HG03439 (cell line): ENCODE results near the gene ADAMTS7.
"Not testable (repeated sequence)": the region's sequence is repeated elsewhere in the genome, so short reads cannot be mapped to it uniquely, and the experiment has no call there.

Source experiments
- ATAC-seq: cut with Tn5 transposase; IDR thresholded peaks from one replicate; pipeline ENCODE4 v1.9.1; 2021; ENCODE audit warnings: mild to moderate bottlenecking, moderate library complexity; ENCODE audit not compliant: unreplicated experiment

Gene ADAMTS7

DNA sequence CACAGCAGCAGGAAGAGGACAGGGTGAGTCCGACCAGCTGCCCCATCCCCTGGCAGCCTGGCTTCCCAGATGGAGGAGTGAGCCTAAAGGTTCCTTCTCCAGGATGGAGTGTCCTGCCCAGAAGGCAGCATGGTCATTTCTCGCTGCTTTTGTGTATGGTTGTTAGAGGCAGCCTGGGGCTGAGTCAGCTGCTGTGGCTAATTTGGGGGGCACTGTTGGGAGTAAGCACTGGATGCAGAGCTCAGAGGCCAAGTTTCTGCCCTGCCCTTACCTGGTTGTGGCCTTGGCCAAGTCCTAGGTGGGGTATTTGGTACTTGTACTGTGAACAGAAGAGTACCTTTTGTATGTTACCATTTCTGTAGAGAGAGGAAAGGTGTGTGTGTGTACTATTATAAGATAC, 78.6 kb downstream of the ADAMTS7 start:
- ATAC-seq = no peak

DNA sequence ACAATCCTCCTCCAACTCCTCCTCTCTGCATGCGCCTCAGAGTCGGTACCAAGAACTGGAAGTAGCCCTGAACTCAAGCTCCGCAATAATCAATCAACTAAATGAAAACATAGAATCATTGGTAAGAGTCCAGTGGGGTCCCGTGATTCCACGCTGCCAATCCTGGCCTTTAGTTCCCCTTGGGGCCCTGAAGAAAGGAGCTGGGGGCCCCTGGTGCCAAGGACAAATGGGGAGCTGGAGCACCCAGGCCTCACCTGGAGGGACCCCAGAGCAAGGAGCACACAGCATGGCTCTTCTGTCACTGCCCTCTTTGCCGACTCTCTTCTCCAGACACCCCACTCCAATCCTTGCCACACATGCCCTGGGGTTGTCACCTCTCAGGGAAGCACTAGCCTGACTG, 80.3 kb downstream of the ADAMTS7 start:
- ATAC-seq = no peak

DNA sequence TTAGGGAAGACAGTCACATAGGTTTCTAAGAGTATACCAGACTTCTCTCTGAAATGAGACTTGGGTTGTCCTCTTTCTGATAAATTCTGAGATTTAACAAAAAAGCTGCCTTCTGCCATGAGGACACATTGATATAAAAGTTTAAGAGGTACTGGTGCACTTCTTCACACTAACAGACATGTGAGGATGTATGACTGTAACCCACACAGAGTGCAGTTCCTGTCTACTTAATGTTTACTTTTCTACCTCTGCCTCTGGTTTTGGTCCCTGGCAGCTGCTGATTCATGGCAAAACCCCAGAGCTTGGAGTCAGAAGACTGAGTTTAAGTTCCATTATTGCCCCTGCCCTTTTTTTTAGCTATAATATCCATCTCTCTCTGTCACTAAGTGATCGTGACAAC, 82.8 kb downstream of the ADAMTS7 start:
- not testable (repeated sequence) for ATAC-seq

DNA sequence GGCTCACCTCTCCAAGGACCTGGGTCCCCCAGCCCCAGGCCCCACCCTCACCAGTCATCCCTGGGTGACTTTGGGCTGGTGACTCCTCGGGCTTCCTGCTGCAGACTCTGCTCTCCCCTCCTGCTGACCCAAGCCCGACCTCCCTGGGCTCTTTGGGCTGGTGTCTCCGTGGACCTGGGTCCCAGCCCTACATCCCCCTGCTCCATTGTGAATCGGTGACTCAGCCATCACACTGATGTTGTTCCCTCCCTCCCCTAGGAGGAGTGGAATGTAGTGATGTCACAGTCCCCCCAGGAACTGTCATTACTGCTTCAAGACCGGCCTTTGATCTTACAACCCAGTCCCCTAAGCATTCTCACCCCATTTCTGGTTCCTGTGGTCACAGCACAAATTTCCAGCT, 83.7 kb downstream of the ADAMTS7 start:
- ATAC-seq = no peak

DNA sequence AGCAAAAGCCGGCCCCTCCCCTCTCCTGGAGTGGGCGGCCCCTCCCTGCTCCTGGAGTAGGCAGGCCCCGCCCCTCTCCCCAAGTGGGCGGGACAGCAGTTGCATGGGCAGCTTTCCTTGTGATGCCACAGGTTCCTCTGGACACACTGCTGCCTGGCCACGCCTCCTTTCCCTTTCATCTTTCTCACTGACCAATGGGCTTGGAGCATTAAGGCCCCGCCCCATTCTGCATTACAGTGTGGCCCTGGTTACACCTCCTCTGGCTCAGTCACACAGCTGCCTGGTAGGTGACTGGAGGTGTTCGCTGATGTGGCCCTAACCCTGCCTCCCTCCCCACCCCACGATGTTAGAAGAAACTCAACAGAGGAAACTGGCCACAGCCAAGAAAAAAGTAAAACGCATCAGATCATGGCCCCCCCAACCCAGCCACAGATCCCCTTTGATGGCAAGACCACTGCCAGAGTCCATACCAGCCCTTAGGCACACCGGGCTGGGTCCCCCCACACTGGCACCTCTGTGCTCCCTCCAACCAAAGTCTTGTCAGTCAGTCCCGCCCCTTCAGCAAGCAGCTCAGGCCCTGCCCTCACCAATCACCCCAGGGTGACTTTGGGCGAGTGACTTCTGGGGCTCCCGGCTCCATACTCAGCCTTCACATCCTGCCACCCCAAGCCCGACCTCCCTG, 84.3 kb downstream of the ADAMTS7 start:
- ATAC-seq = no peak

DNA sequence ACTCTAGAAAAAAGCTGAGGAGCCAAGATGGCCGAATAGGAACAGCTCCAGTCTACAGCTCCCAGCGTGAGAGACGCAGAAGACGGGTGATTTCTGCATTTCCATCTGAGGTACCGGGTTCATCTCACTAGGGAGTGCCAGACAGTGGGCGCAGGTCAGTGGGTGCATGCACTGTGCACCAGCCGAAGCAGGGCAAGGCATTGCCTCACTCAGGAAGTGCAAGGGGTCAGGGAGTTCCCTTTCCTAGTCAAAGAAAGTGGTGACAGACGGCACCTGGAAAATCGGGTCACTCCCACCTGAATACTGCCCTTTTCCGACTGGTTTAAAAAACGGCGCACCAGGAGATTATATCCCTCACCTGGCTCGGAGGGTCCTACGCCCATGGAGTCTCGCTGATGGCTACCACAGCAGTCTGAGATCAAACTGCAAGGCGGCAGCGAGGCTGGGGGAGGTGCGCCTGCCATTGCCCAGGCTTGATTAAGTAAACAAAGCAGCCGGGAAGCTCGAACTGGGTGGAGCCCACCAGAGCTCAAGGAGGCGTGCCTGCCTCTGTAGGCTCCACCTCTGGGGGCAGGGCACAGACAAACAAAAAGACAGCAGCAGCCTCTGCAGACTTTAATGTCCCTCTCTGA, 91.3 kb downstream of the ADAMTS7 start:
- not testable (repeated sequence) for ATAC-seq

DNA sequence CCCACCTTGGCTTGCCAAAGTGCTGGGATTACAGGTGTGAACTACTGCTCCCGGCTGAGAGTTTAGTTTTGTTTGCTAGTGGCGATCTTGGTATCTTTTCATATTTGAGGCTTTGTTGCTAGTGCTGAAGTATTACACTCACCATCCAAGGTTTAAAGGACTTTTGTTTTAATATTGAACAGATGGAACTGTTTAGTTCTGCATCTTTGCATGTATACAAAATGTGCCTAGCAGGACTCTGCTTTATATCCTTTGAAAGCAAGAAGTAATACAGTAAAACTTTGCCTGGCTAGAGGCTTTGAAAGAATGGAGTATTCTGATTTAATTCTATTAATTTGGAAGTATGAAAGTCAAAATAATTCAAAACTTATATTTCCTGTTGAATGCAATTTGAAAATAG, 92.4 kb downstream of the ADAMTS7 start:
- no peak for ATAC-seq

DNA sequence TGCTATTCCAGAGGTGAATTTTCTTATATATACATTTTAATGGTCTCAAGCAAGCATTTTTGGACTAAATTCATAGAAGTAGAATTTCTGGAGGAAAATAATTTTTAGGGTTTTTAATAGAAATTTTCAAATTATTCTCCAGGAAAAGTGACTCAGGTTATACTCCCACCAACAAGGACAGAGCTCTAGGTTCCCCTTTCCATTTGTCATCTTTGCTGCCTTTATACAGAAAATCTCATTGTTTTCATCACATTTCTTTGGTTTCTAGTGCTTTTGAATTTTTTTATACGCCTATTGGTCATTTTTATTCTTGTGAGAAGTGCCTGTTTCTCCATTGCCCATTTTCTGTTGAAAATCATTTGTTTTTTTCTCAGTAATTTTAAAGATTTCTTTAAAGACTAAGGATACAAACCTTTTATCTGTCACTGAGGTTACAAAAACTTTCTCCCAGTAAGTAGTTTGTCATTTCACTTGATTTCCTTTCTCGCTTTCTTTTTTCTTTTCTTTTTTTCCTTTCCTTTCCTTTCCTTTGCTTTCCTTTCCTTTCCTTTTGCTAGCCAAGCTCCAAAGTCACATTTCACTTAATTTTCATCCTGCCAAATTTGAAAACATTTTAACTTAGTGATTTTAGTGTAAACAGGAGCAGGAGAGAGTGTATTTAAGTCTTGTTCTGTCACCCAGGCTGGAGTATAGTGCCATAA, 93.2 kb downstream of the ADAMTS7 start:
- no peak for ATAC-seq

DNA sequence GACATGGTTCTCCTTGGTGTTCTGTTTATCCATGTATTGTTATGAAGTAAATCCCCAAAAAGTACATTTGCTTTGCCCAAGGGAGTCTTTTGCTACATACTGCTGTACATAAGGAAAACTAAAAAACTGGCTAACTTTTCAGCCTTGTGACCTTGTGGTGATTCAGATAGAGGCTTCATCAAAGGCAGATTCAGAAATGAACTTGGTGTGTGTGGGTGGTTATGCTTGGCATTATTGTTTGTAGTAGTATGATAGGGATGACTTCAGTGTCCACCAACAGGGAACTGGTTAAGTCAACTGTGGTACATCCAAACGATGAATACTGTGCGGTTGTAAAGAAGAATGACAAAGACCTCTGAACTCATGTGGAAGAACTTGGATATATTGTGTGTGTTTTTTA, 94.6 kb downstream of the ADAMTS7 start:
- no peak for ATAC-seq

DNA sequence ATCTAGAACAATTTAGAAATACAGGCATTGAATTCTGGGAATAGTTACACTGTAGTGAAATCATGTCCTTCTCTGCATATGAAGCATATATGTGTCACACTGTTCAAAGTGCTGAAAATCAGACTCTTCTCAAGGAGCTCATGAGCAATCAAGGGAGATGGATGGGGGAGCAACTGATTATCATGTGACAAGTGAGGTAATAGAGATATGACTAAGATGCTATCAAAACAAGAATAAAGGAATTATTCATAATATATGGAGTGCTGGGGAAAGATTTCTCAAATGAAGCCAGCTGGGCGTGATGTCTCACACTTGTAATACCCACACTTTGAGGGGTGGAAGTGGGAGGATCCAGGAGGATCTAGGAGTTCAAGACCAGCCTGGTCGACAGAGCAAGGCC, 95.3 kb downstream of the ADAMTS7 start:
- no peak for ATAC-seq

DNA sequence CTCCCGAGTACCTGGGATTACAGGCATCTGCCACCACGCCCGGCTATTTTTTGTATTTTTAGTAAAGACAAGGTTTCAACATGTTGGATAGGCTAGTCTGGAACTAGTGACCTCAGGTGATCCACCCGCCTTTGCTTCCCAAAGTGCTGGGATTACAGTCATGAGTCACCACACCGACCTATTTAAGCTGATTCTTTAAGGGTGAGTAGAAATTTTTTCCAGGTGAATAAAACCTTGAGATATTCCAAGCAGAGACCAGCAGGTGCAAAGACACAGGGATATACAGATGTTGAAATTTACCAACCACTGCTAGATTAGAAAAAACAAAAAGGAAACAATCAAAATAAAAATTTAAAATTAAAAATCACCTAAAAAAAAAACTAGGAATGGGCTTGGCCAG, 95.8 kb downstream of the ADAMTS7 start:
- no peak for ATAC-seq

DNA sequence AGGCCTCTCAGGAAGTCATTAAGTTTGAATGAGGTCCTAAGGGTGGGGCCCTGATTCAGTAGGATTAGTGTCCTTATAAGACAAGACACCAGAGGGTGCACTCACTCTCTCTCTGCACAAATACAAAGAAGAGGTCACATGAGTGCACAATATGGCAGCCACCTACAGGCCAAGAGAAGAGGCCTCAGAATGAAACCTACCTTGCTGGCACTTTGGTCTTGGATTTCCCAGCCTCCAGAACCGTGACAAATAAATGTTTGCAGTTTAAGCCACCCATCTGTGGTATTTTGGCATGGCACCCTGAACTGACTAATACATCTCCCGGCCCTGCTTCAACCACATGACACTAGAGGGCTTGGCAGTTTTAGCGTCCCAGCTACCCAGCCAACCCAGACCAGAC, 96.4 kb downstream of the ADAMTS7 start:
- no peak for ATAC-seq

DNA sequence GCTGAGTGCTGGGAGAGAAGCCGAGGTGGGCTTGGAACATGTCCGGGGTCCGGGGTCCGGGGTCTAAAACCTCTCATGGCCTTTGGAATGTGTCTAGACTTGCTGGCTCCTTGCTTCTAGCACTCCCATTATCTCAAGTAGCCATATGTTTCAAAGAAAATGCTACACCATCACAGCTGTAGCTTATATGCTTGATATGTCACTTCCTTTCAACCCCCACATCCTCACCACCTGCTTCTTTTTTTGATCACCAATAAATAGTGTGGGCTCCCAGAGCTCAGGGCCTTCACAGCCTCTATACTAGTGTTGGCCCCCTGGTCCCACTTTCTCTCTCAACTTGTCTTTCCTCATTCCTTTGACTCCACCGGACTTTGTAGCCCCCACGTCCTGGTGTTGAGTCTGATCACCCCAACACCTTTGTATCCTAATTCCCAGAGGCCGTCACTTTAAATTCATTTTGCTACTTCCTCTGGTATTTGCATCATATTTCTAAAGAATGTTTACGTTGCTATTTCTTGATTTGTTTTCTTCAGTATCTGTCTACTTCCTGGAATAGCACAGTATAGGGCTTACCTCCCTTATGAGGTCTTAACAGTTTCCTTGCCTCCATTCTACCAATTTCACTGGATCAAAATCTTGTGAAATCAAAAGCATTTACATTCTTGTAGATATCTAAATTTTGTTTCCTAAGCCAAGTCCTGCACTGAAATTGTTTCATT, 98.3 kb downstream of the ADAMTS7 start:
- no peak for ATAC-seq

DNA sequence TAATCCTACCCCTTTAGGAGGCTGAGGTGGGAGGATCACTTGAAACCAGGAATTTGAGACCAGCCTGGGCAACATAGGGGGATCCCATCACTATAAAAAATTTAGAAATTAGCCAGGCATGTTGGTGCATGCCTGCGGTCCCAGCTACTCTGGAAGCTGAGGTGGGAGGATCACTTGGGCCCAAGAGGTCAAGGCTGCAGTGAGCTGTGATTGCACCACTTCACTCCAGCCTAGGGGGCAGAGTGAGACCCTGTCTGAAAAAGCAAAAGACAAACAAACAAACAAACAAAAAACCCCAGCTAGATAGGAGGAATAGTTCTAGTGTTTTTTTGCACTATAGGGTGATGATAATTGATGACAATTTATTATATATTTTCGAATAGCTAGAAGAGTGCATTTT, 99.6 kb downstream of the ADAMTS7 start:
- ATAC-seq = no peak

DNA sequence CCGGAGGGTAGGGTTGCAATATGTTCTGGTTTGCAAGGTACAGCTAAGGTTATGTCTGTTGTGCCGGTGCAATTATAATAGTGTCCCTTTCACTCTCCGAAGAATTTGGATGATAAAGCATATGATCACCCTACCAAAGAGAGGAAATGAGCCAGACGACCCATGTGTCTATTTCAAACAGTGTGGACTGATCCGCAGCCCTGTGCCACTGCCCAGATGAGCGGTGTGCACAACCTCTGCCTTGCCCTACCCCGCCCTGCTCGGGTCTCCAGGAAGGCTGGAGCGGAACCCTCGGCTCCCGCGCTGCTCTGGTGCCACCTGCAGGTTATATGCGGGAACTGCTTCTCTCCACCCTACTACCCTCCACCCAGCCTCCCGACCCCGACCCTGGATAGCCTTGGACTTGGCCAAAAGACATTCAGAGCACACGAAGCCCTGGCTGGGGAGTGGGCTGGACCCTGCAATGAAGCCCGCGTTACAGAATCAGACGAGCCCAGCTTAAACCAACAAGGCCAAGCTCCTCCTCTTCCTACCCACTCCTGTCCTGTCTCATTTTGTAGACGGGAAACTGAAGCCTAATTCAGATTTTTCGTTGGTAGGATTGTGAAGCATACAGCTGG, 101.9 kb downstream of the ADAMTS7 start:
- no peak for ATAC-seq
